Measurements from ENCODE around the gene SEPTIN2. TPM values are rescaled to one million over a fixed set of nuclear protein-coding genes. Genes with fewer than 3 reads are reported as not detected.

SEPTIN2 gene
- total RNA-seq: 100 to 1,000 TPM; 190 to 216 TPM
- total RNA-seq: 169 to 314 reads per million in 2 donors

DNA sequence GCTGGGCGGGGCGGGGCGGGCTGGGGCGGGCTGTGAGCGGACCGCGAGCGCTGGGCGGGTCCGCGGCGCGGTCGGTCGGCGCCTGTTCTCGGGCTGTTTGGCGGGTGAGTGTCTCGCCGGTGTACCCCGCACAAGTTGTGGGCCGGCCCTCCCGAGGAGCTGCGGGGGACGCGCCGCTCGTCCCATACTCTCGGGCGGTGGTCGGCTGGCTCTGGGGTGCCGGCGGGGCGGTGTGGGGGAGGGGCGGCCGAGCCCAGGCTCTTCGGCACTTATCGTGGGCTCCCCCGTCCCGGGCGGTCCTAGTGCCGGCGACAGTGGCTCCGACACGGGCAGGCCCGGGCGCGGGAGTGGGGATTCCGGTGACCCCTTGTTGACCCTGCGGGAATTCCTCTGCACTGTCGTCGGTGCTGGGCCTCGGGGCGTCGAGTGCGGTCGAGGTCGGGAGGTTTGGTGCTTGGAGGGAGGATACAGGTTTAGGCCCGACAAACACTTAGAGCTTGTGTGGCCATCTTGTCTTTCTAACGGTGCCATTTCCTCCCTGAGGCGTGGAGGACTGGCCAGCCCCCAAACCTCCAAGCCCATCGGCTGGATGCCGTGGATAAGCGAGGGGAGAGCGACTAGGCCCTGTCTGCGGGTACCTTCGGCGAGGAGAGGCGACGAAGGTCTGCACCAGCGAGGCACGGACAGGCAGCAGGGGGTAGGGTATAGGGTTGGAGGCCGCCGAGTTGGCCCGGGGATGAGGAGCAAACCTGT lies at the start of gene SEPTIN2:
Gene SEPTIN2 (plus strand): TSS at position 47 of the 753 bp plus-strand sequence. CDS start 8,308 bp downstream, outside the sequence.
- Mint-ChIP-seq H3K4me3 (peak within 1 kb of the TSS; percentile 98), H3K4me1 (peaks cover 55% of the 10 kb centered on the region), H3K36me3 (ENCODE audit: low read depth) (peaks cover 6% of the 10 kb centered on the region), H3K27me3 (no peaks in the 10 kb centered on the region), H3K27ac (peak within 1 kb of the TSS; percentile 99)
- no peaks in the 10 kb centered on the region for H3K9me3 ChIP-seq (ENCODE audit: control insufficient read depth, low read length, poor library complexity, severe bottlenecking)
- ATAC-seq: peak; percentile 52
- peak; percentile 69 to 70 (median 69) for DNase-seq

DNA sequence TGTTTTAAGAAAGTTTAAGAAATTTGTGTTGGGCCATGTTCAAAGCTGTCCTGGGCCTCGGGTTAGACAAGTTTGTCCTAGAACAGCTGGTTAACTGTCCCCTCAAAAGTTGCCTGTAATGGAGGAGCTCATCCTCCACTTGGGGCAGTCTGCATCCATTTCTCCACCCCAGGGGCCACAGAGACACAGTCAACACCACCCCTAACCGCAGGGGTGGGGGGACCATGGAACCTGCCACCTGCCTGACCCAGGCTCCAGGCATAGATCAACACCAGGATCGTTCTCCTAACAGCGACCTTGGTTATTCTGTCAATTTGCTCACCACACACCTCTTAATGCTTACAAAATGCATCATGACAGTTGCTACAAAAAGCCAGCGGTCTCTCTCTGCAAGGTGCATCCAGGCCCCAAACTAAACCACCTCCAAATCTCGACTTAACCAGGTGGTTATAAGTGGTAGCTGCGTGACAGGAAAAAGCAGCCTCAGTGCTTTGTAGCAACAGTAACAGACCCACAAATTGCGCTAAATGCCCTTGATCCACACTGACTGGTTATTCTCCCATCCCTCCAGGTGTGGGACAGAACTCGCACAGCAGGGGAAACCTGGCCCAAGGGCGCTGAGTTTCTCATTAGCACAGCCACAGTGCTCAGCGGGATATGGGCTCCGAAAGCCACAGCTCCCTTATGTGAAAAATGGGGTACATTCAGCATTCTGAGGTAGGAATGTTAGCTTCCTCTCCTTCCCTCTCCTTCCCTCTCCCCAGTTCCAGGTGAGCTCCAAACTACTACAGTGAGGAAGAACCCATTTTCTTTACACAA lies 48.3 kb upstream of the SEPTIN2 start:
- H3K27me3 Mint-ChIP-seq: no peaks in the 10 kb centered on the region
- peaks cover 4% of the 10 kb centered on the region for H3K36me3 Mint-ChIP-seq (ENCODE audit: low read depth)
- no peaks in the 10 kb centered on the region for H3K9me3 ChIP-seq (ENCODE audit: control insufficient read depth, low read length, poor library complexity, severe bottlenecking)
- H3K27ac Mint-ChIP-seq: no peak overlapping the region
- H3K4me3 Mint-ChIP-seq: no peak overlapping the region
- ATAC-seq (no peak), DNase-seq (no peak)
- H3K4me1 Mint-ChIP-seq: peaks cover 32% of the 10 kb centered on the region

DNA sequence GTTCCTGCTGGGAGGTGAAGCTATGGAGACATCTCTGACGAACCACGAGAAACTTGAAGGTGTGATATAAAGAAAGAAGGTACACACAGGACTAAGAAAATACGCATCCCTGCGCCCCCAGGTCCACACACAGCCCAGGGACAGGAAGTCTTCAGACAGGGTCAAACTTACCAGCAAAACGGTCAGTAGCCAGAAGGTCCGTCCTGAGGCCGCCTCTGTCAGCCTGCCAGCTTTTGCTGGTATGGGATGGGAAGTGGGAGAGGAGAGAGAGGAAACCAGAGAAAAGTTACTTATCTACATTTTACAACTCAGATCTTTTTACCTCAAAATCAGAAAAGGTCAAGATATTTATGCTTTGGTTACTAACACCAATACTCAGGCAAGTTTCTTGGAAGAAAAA lies 47.4 kb upstream of the SEPTIN2 start:
- Mint-ChIP-seq H3K4me1 (peaks cover 30% of the 10 kb centered on the region), H3K4me3 (no peak overlapping the region), H3K27me3 (no peaks in the 10 kb centered on the region), H3K36me3 (ENCODE audit: low read depth) (peaks cover 2% of the 10 kb centered on the region), H3K27ac (peak overlapping the region; percentile 72)
- DNase-seq: no peak
- no peaks in the 10 kb centered on the region for H3K9me3 ChIP-seq (ENCODE audit: control insufficient read depth, low read length, poor library complexity, severe bottlenecking)
- ATAC-seq: no peak

DNA sequence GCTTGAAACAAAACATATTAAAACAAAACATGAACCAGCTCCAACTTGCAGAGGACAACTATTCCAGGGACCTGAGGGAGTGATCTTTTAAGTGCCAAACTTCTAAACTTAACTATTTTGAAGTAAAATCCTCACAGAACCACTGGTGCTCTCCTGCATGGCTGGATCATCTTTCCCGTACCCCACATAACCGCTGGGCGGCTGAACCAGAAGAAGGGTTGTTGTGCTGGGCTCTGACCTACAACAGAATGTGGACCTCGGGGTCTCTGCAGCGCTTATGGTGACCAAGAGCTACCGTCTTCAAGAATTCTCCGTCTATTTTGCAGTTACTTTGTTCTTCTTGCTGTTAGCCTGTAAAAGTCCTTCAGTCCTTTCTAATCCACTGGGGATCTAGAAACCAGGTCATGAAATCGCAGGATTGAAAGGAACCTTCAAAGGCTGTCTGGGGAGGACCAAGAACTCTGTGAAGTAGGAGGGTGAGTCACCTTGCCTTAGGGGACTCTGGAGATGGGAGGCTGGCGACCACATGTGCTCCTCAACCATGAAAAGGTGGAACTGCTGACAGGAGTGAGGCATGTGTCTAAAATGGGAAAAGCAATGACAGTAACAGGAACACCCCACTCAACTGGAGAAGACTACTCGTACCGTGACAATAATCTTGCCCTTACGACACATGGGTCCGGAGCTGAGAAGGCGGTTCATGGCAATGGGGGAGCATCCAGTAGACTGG lies 46.8 kb upstream of the SEPTIN2 start:
- Mint-ChIP-seq H3K36me3 (ENCODE audit: low read depth) (peaks cover 4% of the 10 kb centered on the region), H3K27me3 (no peaks in the 10 kb centered on the region), H3K4me3 (no peak overlapping the region), H3K27ac (peak overlapping the region; percentile 72), H3K4me1 (peaks cover 36% of the 10 kb centered on the region)
- DNase-seq (no peak), ATAC-seq (no peak)
- no peaks in the 10 kb centered on the region for H3K9me3 ChIP-seq (ENCODE audit: control insufficient read depth, low read length, poor library complexity, severe bottlenecking)

DNA sequence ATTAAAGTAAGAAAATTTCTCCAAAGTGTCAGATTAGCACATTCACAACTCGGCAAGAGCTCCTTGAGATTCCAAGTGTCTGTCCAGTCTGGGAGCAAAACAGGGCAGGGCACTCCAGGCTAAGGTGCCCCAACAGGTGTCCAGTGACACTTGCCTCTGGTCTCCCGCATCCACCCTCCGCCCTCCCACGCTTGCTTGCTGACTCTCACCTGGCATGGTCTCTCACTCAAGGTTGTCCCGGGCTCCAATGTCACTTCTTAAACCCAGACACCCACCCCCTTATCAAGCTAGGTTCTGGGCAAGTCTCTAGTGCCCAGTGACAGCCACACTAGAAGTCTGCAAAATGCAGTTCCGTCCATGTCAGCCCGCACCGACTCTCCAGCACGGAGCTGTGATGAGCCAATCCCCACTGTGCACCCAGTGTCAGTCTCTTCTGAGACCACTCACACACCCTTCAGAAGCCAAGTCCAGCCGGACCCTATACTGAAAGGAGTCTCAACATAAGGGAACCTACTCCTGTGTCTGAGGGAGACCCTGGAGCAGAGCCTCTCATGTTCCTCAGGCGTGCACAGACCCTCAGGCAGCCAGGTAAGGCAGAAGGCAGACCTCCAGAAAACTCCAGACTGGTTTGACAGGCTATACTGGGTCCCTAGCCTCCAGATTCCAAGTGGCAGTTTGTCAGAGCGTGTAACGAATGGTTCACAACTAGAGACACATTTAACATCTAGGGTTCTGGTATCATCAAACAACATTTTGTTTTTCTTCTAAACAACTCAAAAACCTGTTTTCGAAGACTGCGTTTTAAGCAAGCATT lies 45.8 kb upstream of the SEPTIN2 start:
- ATAC-seq: no peak
- Mint-ChIP-seq H3K36me3 (ENCODE audit: low read depth) (peaks cover 4% of the 10 kb centered on the region), H3K27ac (peak overlapping the region; percentile 72), H3K4me3 (no peak overlapping the region), H3K27me3 (no peaks in the 10 kb centered on the region), H3K4me1 (peaks cover 43% of the 10 kb centered on the region)
- no peak for DNase-seq
- H3K9me3 ChIP-seq (ENCODE audit: control insufficient read depth, low read length, poor library complexity, severe bottlenecking): no peaks in the 10 kb centered on the region

DNA sequence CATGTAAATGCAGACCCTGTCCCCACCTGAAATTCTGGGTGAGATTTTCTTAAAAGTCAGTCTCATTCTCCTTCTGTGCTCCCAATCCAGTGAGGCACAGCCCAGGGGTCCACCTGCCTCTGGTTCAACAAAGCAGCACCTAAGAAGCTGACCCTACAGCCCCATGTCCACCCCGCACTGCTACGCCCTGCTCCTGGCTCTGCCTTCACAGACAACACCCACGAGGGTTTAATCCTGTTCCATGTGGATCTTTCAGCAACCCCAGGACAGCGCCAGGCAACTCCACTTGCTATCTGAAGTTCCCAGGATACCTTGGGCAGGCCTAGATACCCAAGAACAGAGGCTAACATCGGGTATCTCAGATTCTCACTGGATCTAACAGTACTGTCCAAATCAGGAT lies 45.2 kb upstream of the SEPTIN2 start:
- no peak for DNase-seq
- no peak for ATAC-seq
- peaks cover 4% of the 10 kb centered on the region for H3K36me3 Mint-ChIP-seq (ENCODE audit: low read depth)
- peaks cover 43% of the 10 kb centered on the region for H3K4me1 Mint-ChIP-seq
- H3K27ac Mint-ChIP-seq: peak overlapping the region; percentile 86
- peak overlapping the region; percentile 94 for H3K4me3 Mint-ChIP-seq
- H3K27me3 Mint-ChIP-seq: no peaks in the 10 kb centered on the region
- H3K9me3 ChIP-seq (ENCODE audit: control insufficient read depth, low read length, poor library complexity, severe bottlenecking): no peaks in the 10 kb centered on the region

GRCh38 chr2:241271706-241272302 lies 43.9 kb upstream of the SEPTIN2 start:
- Mint-ChIP-seq H3K4me3 (peak overlapping the region; percentile 94), H3K4me1 (peaks cover 41% of the 10 kb centered on the region), H3K36me3 (ENCODE audit: low read depth) (peaks cover 4% of the 10 kb centered on the region), H3K27me3 (no peaks in the 10 kb centered on the region), H3K27ac (peak overlapping the region; percentile 86)
- no peaks in the 10 kb centered on the region for H3K9me3 ChIP-seq (ENCODE audit: control insufficient read depth, low read length, poor library complexity, severe bottlenecking)
- DNase-seq (peak; percentile 49 to 52 (median 51)), ATAC-seq (peak; percentile 79)

DNA sequence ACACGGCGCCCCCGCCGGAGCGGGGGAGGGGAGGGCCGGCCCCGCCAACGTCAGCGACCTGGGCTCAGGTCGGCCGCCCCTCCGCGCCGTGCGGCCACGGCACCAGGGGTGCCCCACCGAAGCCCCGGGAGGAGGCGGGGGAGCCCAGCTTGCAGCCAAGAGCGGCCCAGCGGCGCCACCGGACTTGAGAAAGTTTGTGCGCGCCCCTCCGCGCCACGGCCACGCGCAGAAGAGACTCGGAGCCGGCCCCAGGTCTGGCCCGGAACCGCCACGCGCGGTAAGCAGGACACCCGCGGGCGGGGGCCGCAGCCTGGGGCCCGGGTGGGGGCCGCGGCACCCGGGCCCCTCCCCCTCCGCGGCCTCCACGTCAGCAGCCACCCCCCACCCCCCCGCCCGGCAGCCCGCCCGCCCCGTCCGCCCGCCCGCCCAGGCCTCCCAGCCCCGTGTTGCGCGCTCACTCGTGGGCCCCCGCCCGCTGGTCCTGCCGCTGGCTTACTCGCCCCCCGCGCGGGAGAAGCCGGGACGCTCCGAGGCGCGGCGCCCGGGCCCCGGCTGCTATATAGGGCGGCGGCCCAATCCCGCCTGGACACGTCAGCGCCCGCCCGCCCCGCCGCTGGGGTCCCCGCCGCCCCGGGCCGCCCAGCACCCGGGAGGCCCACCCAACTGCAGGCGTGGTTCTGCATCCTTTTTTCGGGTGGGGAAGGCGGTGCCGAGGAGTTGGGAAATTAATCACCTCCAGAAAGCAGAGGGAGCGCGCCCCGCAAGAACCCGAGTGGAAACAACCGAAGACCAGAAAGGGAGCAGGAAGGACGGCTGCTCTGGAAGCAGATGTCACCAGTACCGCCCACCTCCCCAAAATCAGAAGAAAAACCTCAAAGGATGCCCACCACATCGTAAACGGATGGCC lies 43.2 kb upstream of the SEPTIN2 start:
- Mint-ChIP-seq H3K27me3 (no peaks in the 10 kb centered on the region), H3K36me3 (ENCODE audit: low read depth) (peaks cover 4% of the 10 kb centered on the region), H3K27ac (peak overlapping the region; percentile 86), H3K4me1 (peaks cover 45% of the 10 kb centered on the region), H3K4me3 (peak overlapping the region; percentile 89)
- DNase-seq: peak; percentile 27 to 56 (median 55)
- no peaks in the 10 kb centered on the region for H3K9me3 ChIP-seq (ENCODE audit: control insufficient read depth, low read length, poor library complexity, severe bottlenecking)
- ATAC-seq: peak; percentile 69

GRCh38 chr2:241273210-241274020 lies 42.3 kb upstream of the SEPTIN2 start:
- no peak for ATAC-seq

GRCh38 chr2:241274127-241274526 lies 41.6 kb upstream of the SEPTIN2 start:
- H3K27ac Mint-ChIP-seq: peak overlapping the region; percentile 86
- H3K36me3 Mint-ChIP-seq (ENCODE audit: low read depth): peaks cover 2% of the 10 kb centered on the region
- peak overlapping the region; percentile 89 for H3K4me3 Mint-ChIP-seq
- peaks cover 40% of the 10 kb centered on the region for H3K4me1 Mint-ChIP-seq
- ATAC-seq (no peak), DNase-seq (no peak)
- H3K27me3 Mint-ChIP-seq: no peaks in the 10 kb centered on the region
- no peaks in the 10 kb centered on the region for H3K9me3 ChIP-seq (ENCODE audit: control insufficient read depth, low read length, poor library complexity, severe bottlenecking)

More at GRCh38 chr2:241273210-241274020, 42.3 kb upstream of the SEPTIN2 start:
- DNase-seq: no peak
- Mint-ChIP-seq H3K27ac (peak overlapping the region; percentile 86), H3K4me1 (peaks cover 43% of the 10 kb centered on the region), H3K4me3 (peak overlapping the region; percentile 89), H3K36me3 (ENCODE audit: low read depth) (peaks cover 2% of the 10 kb centered on the region), H3K27me3 (no peaks in the 10 kb centered on the region)
- H3K9me3 ChIP-seq (ENCODE audit: control insufficient read depth, low read length, poor library complexity, severe bottlenecking): no peaks in the 10 kb centered on the region

DNA sequence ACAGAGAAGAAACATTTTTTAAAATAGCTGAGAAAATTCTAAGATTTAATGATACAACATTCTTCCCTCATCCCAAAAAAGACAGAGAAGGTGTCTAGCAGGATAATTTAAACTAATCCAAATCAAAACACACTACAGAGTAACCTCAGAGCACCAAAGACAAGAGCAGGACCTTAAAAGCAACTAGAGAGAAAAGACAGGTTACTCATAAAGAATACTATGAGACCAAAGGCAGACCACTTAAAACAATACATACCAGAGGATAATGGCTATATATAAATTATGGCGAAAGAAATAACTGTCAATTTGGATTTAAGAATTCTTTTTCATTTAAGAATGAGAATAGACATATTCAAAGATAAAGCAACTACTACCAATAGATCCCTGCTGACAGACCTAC lies 40.2 kb upstream of the SEPTIN2 start:
- no peak overlapping the region for H3K4me3 Mint-ChIP-seq
- no peak for ATAC-seq

More for the DNA sequence above, 40.2 kb upstream of the SEPTIN2 start:
- Mint-ChIP-seq H3K27me3 (no peaks in the 10 kb centered on the region), H3K27ac (no peak overlapping the region), H3K4me1 (peaks cover 42% of the 10 kb centered on the region), H3K36me3 (ENCODE audit: low read depth) (peaks cover 2% of the 10 kb centered on the region)
- H3K9me3 ChIP-seq (ENCODE audit: control insufficient read depth, low read length, poor library complexity, severe bottlenecking): no peaks in the 10 kb centered on the region
- DNase-seq: no peak
